Renal cortical epithelial cell (primary cell): ENCODE measurements around the gene ZFYVE16. TPM values are rescaled to one million over a fixed set of nuclear protein-coding genes. Genes with fewer than 3 reads are reported as not detected.
"Not testable (repeated sequence)": the region's sequence is repeated elsewhere in the genome, so short reads cannot be mapped to it uniquely, and the experiment has no call there.

Experiments
- DNase-seq: peaks from one replicate; pipeline ENCODE4 v3.0.0-alpha.2; 2011; ENCODE audit warnings: low read depth
- total RNA-seq: library from RNA; depleted of rRNA; stranded (reverse); fragments of >200 nt; gene quantifications from 2 replicates; pipeline ENCODE4 v1.2.3, GENCODE V29; 2014

ZFYVE16 gene
- total RNA-seq, result 23.1 and 69.6 TPM in 2 replicates

GRCh38 chr5:80407735-80408483 is at the start of gene ZFYVE16:
Gene ZFYVE16, plus strand, starts transcription at chr5:80408064. Its CDS starts 26,084 bp downstream, at chr5:80434148.
- peak; percentile 92 for DNase-seq

- no peak for DNase-seq
Observed at GRCh38 chr5:80360914-80361444, 46.9 kb upstream of the ZFYVE16 start.

GRCh38 chr5:80364892-80365291 is 43.0 kb upstream of the ZFYVE16 start:
- DNase-seq, result no peak

- no peak for DNase-seq
Observed at GRCh38 chr5:80368661-80369480, 39.0 kb upstream of the ZFYVE16 start.

GRCh38 chr5:80369521-80369920 is 38.3 kb upstream of the ZFYVE16 start:
- DNase-seq, result no peak

GRCh38 chr5:80370390-80370789 is 37.5 kb upstream of the ZFYVE16 start:
- DNase-seq, result no peak

- no peak for DNase-seq
Observed at GRCh38 chr5:80372780-80373179, 35.1 kb upstream of the ZFYVE16 start.

GRCh38 chr5:80374188-80374587 is 33.7 kb upstream of the ZFYVE16 start:
- DNase-seq, result no peak

- DNase-seq, result no peak
Observed at GRCh38 chr5:80376557-80376956, 31.3 kb upstream of the ZFYVE16 start.

GRCh38 chr5:80382488-80382887 is 25.4 kb upstream of the ZFYVE16 start:
- no peak for DNase-seq

- DNase-seq, result no peak
Observed at GRCh38 chr5:80387063-80387768, 20.6 kb upstream of the ZFYVE16 start.

GRCh38 chr5:80389580-80389979 is 18.3 kb upstream of the ZFYVE16 start:
- DNase-seq, result no peak

- not testable (repeated sequence) for DNase-seq
Observed at GRCh38 chr5:80390413-80390812, 17.5 kb upstream of the ZFYVE16 start.

GRCh38 chr5:80391267-80391666 is 16.6 kb upstream of the ZFYVE16 start:
- DNase-seq, result not testable (repeated sequence)

- DNase-seq, result peak; percentile 42
Observed at GRCh38 chr5:80399526-80400239, 8.2 kb upstream of the ZFYVE16 start.

- DNase-seq, result not testable (repeated sequence)
Observed at GRCh38 chr5:80400368-80400767, 7.5 kb upstream of the ZFYVE16 start.

GRCh38 chr5:80403782-80404181 is 4.1 kb upstream of the ZFYVE16 start:
- no peak for DNase-seq

- DNase-seq, result peak; percentile 8
Observed at GRCh38 chr5:80406980-80407734, 707 bp upstream of the ZFYVE16 start.

- peak; percentile 18 for DNase-seq
Observed at GRCh38 chr5:80408484-80409366, 861 bp downstream of the ZFYVE16 start.
